Activated CD4-positive, alpha-beta T cell treated with anti-CD3 and anti-CD28 coated beads, Interleukin-2, amount 10 ng/mL, durations not matched to agents 7 days and 5 days (primary cell): ENCODE results near the gene SERPINE3. TPM values are rescaled to one million over a fixed set of nuclear protein-coding genes. Genes with fewer than 3 reads are reported as not detected.

Experiments
- CTCF ChIA-PET: fragments of 350-600 bp; sonication (Branson Sonifier 250); formaldehyde crosslinking; loops from one replicate; lab custom pipeline; 2021; ENCODE audit warnings: antibody characterized with exemption; lab: Charles Lee
- POLR2A ChIA-PET: fragments of 350-600 bp; sonication (Branson Sonifier 250); formaldehyde crosslinking; loops from one replicate; lab custom pipeline; 2021; ENCODE audit warnings: antibody characterized with exemption; lab: Charles Lee
- DNase-seq: peaks from one replicate; pipeline ENCODE4 v3.0.0-alpha.2; 2020
- H3K27ac Mint-ChIP-seq: one replicate; pipeline ENCODE4 v1.8.0; 2021; ENCODE audit warnings: mild to moderate bottlenecking, moderate library complexity, mixed read lengths
- H3K27me3 Mint-ChIP-seq: one replicate; pipeline ENCODE4 v1.8.0; 2021; ENCODE audit warnings: mixed read lengths
- H3K36me3 Mint-ChIP-seq: one replicate; pipeline ENCODE4 v1.8.0; 2021; ENCODE audit warnings: low read depth, mixed read lengths
- H3K4me1 Mint-ChIP-seq: one replicate; pipeline ENCODE4 v1.8.0; 2021; ENCODE audit warnings: mixed read lengths
- H3K4me3 Mint-ChIP-seq: one replicate; pipeline ENCODE4 v1.8.0; 2021; ENCODE audit warnings: mild to moderate bottlenecking, moderate library complexity, mixed read lengths
- H3K9me3 Mint-ChIP-seq: one replicate; pipeline ENCODE4 v1.8.0; 2021; ENCODE audit warnings: mixed read lengths
- total RNA-seq, 2 experiments: library from RNA; stranded (reverse); gene quantifications; one replicate each; pipeline ENCODE4 v1.2.3, GENCODE V29; 2021

The SERPINE3 gene
- total RNA-seq, 2 experiments from 2014 or later = not detected

GRCh38 chr13:51318015-51318414, 21.5 kb upstream of the SERPINE3 start:
- no peaks in the 10 kb centered on the region for H3K27me3 Mint-ChIP-seq
- H3K4me3 Mint-ChIP-seq = no peak overlapping the region
- H3K4me1 Mint-ChIP-seq = no peaks in the 10 kb centered on the region
- ChIA-PET POLR2A (no interaction called here), CTCF (interaction anchor here (0.6 to 1.2 kb wide), 2 partner anchors 11 kb away, joined by 3 read pairs; no protein-coding TSS in a partner anchor)
- no peak for DNase-seq
- H3K36me3 Mint-ChIP-seq = no peaks in the 10 kb centered on the region
- H3K9me3 Mint-ChIP-seq = no peaks in the 10 kb centered on the region
- no peak overlapping the region for H3K27ac Mint-ChIP-seq

- ChIA-PET POLR2A (no interaction called here), CTCF (interaction anchor here (1.2 kb wide), 1 partner anchor 10 kb away, joined by 3 read pairs; no protein-coding TSS in a partner anchor)
- Mint-ChIP-seq H3K27me3 (no peaks in the 10 kb centered on the region), H3K4me1 (no peaks in the 10 kb centered on the region), H3K9me3 (no peaks in the 10 kb centered on the region), H3K36me3 (no peaks in the 10 kb centered on the region), H3K4me3 (no peak overlapping the region), H3K27ac (no peak overlapping the region)
- no peak for DNase-seq
Observed at GRCh38 chr13:51318876-51319275, 20.6 kb upstream of the SERPINE3 start.

- no peak overlapping the region for H3K27ac Mint-ChIP-seq
- ChIA-PET CTCF (no interaction called here), POLR2A (no interaction called here)
- H3K36me3 Mint-ChIP-seq = no peaks in the 10 kb centered on the region
- H3K27me3 Mint-ChIP-seq = no peaks in the 10 kb centered on the region
- DNase-seq = no peak
- H3K4me1 Mint-ChIP-seq = no peaks in the 10 kb centered on the region
- no peak overlapping the region for H3K4me3 Mint-ChIP-seq
- H3K9me3 Mint-ChIP-seq = no peaks in the 10 kb centered on the region
Observed at GRCh38 chr13:51321836-51322235, 17.7 kb upstream of the SERPINE3 start.

GRCh38 chr13:51322826-51323225, 16.7 kb upstream of the SERPINE3 start:
- DNase-seq = no peak
- H3K27me3 Mint-ChIP-seq = no peaks in the 10 kb centered on the region
- no peak overlapping the region for H3K27ac Mint-ChIP-seq
- no peak overlapping the region for H3K4me3 Mint-ChIP-seq
- no peaks in the 10 kb centered on the region for H3K4me1 Mint-ChIP-seq
- ChIA-PET CTCF (no interaction called here), POLR2A (interaction anchor here (0.6 kb wide), 1 partner anchor 376 kb away, joined by 5 read pairs; no protein-coding TSS in a partner anchor)
- no peaks in the 10 kb centered on the region for H3K9me3 Mint-ChIP-seq
- H3K36me3 Mint-ChIP-seq = no peaks in the 10 kb centered on the region

- Mint-ChIP-seq H3K27me3 (no peaks in the 10 kb centered on the region), H3K4me3 (no peak overlapping the region), H3K9me3 (no peaks in the 10 kb centered on the region), H3K27ac (no peak overlapping the region), H3K36me3 (no peaks in the 10 kb centered on the region), H3K4me1 (no peaks in the 10 kb centered on the region)
- CTCF ChIA-PET = no interaction called here
- no peak for DNase-seq
- POLR2A ChIA-PET = no interaction called here
Observed at GRCh38 chr13:51323824-51324511, 15.5 kb upstream of the SERPINE3 start.

- no peak for DNase-seq
- no peaks in the 10 kb centered on the region for H3K4me1 Mint-ChIP-seq
- no peaks in the 10 kb centered on the region for H3K36me3 Mint-ChIP-seq
- H3K27me3 Mint-ChIP-seq = no peaks in the 10 kb centered on the region
- H3K27ac Mint-ChIP-seq = no peak overlapping the region
- H3K9me3 Mint-ChIP-seq = no peaks in the 10 kb centered on the region
- POLR2A ChIA-PET = no interaction called here
- CTCF ChIA-PET = no interaction called here
- H3K4me3 Mint-ChIP-seq = no peak overlapping the region
Observed at GRCh38 chr13:51324714-51325420, 14.6 kb upstream of the SERPINE3 start.

GRCh38 chr13:51325837-51326236, 13.7 kb upstream of the SERPINE3 start:
- Mint-ChIP-seq H3K27me3 (no peaks in the 10 kb centered on the region), H3K4me1 (peaks cover 3% of the 10 kb centered on the region), H3K9me3 (no peaks in the 10 kb centered on the region), H3K36me3 (no peaks in the 10 kb centered on the region), H3K4me3 (no peak overlapping the region), H3K27ac (no peak overlapping the region)
- ChIA-PET POLR2A (no interaction called here), CTCF (no interaction called here)
- no peak for DNase-seq

- Mint-ChIP-seq H3K4me3 (no peak overlapping the region), H3K36me3 (no peaks in the 10 kb centered on the region), H3K27ac (no peak overlapping the region), H3K4me1 (peaks cover 12% of the 10 kb centered on the region), H3K9me3 (no peaks in the 10 kb centered on the region), H3K27me3 (no peaks in the 10 kb centered on the region)
- CTCF ChIA-PET = no interaction called here
- POLR2A ChIA-PET = no interaction called here
- DNase-seq = no peak
Observed at GRCh38 chr13:51326777-51327176, 12.7 kb upstream of the SERPINE3 start.

GRCh38 chr13:51327961-51328360, 11.5 kb upstream of the SERPINE3 start:
- Mint-ChIP-seq H3K27ac (no peak overlapping the region), H3K27me3 (no peaks in the 10 kb centered on the region), H3K9me3 (no peaks in the 10 kb centered on the region), H3K36me3 (no peaks in the 10 kb centered on the region), H3K4me1 (peaks cover 16% of the 10 kb centered on the region), H3K4me3 (no peak overlapping the region)
- POLR2A ChIA-PET = no interaction called here
- DNase-seq = no peak
- CTCF ChIA-PET = no interaction called here

GRCh38 chr13:51328488-51328887, 11.0 kb upstream of the SERPINE3 start:
- Mint-ChIP-seq H3K4me1 (peaks cover 19% of the 10 kb centered on the region), H3K27ac (no peak overlapping the region), H3K4me3 (no peak overlapping the region), H3K36me3 (no peaks in the 10 kb centered on the region), H3K9me3 (no peaks in the 10 kb centered on the region), H3K27me3 (no peaks in the 10 kb centered on the region)
- DNase-seq = no peak
- POLR2A ChIA-PET = no interaction called here
- CTCF ChIA-PET = interaction anchor here (1.3 kb wide), 1 partner anchor 10 kb away, joined by 3 read pairs; no protein-coding TSS in a partner anchor

GRCh38 chr13:51329606-51330005, 9.9 kb upstream of the SERPINE3 start:
- no peak overlapping the region for H3K4me3 Mint-ChIP-seq
- H3K9me3 Mint-ChIP-seq = peaks cover 2% of the 10 kb centered on the region
- no peaks in the 10 kb centered on the region for H3K36me3 Mint-ChIP-seq
- DNase-seq = no peak
- H3K27me3 Mint-ChIP-seq = no peaks in the 10 kb centered on the region
- peaks cover 19% of the 10 kb centered on the region for H3K4me1 Mint-ChIP-seq
- CTCF ChIA-PET = interaction anchor here (0.7 to 1.3 kb wide), 4 partner anchors 11 to 503 kb away, joined by 3 to 4 read pairs (median 3); no protein-coding TSS in a partner anchor
- no peak overlapping the region for H3K27ac Mint-ChIP-seq
- POLR2A ChIA-PET = interaction anchor here (0.6 kb wide), 1 partner anchor 1655 kb away, joined by 3 read pairs; no protein-coding TSS in a partner anchor

- Mint-ChIP-seq H3K27me3 (no peaks in the 10 kb centered on the region), H3K4me3 (no peak overlapping the region), H3K9me3 (peaks cover 2% of the 10 kb centered on the region), H3K36me3 (no peaks in the 10 kb centered on the region), H3K27ac (no peak overlapping the region), H3K4me1 (peaks cover 19% of the 10 kb centered on the region)
- no peak for DNase-seq
- POLR2A ChIA-PET = no interaction called here
- CTCF ChIA-PET = no interaction called here
Observed at GRCh38 chr13:51330791-51331190, 8.7 kb upstream of the SERPINE3 start.

- ChIA-PET POLR2A (no interaction called here), CTCF (no interaction called here)
- Mint-ChIP-seq H3K36me3 (no peaks in the 10 kb centered on the region), H3K27ac (no peak overlapping the region), H3K4me3 (no peak overlapping the region), H3K9me3 (peaks cover 2% of the 10 kb centered on the region), H3K4me1 (peaks cover 19% of the 10 kb centered on the region), H3K27me3 (no peaks in the 10 kb centered on the region)
- no peak for DNase-seq
Observed at GRCh38 chr13:51331354-51331861, 8.1 kb upstream of the SERPINE3 start.
